Dermis blood vessel endothelial cell (primary cell): ENCODE data around the gene COX7A1. TPM values are rescaled to one million over a fixed set of nuclear protein-coding genes. Genes with fewer than 3 reads are reported as not detected.
"Not testable (repeated sequence)": the region's sequence is repeated elsewhere in the genome, so short reads cannot be mapped to it uniquely, and the experiment has no call there.

Experiments used
- DNase-seq: peaks from one replicate; pipeline ENCODE4 v3.0.0; 2010
- total RNA-seq: library from RNA; depleted of rRNA; stranded (reverse); fragments of >200 nt; gene quantifications from 2 replicates; pipeline ENCODE4 v1.2.3, GENCODE V29; 2014

Gene COX7A1
- total RNA-seq, 1 donor from 2014 or later: 24.0 TPM

GRCh38 chr19:36141039-36141927 lies 11.0 kb downstream of the COX7A1 start:
- DNase-seq: peak; percentile 90

- DNase-seq: peak; percentile 73
Observed at GRCh38 chr19:36140304-36141038, 11.8 kb downstream of the COX7A1 start.

GRCh38 chr19:36139473-36140303 lies 12.6 kb downstream of the COX7A1 start, which contains the start of gene CAPNS1:
Gene CAPNS1, plus strand, starts transcription at chr19:36140066. Its CDS starts 946 bp downstream, at chr19:36141012.
- DNase-seq: peak; percentile 98

GRCh38 chr19:36139120-36139472 lies 13.2 kb downstream of the COX7A1 start:
- no peak for DNase-seq

- peak; percentile 59 for DNase-seq
Observed at GRCh38 chr19:36136964-36137686, 15.1 kb downstream of the COX7A1 start.

GRCh38 chr19:36134867-36135266 lies 17.4 kb downstream of the COX7A1 start:
- DNase-seq: not testable (repeated sequence)

- DNase-seq: not testable (repeated sequence)
Observed at GRCh38 chr19:36131221-36131620, 21.0 kb downstream of the COX7A1 start.

- no peak for DNase-seq
Observed at GRCh38 chr19:36128392-36128736, 23.9 kb downstream of the COX7A1 start.

- no peak for DNase-seq
Observed at GRCh38 chr19:36125557-36125956, 26.7 kb downstream of the COX7A1 start.

- no peak for DNase-seq
Observed at GRCh38 chr19:36121486-36122124, 30.6 kb downstream of the COX7A1 start.

- no peak for DNase-seq
Observed at GRCh38 chr19:36120984-36121358, 31.3 kb downstream of the COX7A1 start.

- DNase-seq: no peak
Observed at GRCh38 chr19:36120092-36120983, 31.9 kb downstream of the COX7A1 start.

- DNase-seq: no peak
Observed at GRCh38 chr19:36116344-36116637, 36.0 kb downstream of the COX7A1 start.

- DNase-seq: peak; percentile 37
Observed at GRCh38 chr19:36115453-36116343, 36.5 kb downstream of the COX7A1 start, which contains the start of gene TBCB. Gene TBCB, plus strand, starts transcription at chr19:36115468. Its CDS starts 93 bp downstream, at chr19:36115561.

- DNase-seq: peak; percentile 100
Observed at GRCh38 chr19:36114721-36115452, 37.4 kb downstream of the COX7A1 start, which contains the start of gene POLR2I. Gene POLR2I, minus strand, starts transcription at chr19:36114875. Its CDS starts 19 bp downstream, at chr19:36114856.

GRCh38 chr19:36113894-36114720 lies 38.1 kb downstream of the COX7A1 start:
- DNase-seq: peak; percentile 41

GRCh38 chr19:36113425-36113824 lies 38.8 kb downstream of the COX7A1 start:
- DNase-seq: no peak

GRCh38 chr19:36112678-36113077 lies 39.6 kb downstream of the COX7A1 start:
- no peak for DNase-seq
